ENCODE measurements around the gene LTK.

LTK gene

DNA sequence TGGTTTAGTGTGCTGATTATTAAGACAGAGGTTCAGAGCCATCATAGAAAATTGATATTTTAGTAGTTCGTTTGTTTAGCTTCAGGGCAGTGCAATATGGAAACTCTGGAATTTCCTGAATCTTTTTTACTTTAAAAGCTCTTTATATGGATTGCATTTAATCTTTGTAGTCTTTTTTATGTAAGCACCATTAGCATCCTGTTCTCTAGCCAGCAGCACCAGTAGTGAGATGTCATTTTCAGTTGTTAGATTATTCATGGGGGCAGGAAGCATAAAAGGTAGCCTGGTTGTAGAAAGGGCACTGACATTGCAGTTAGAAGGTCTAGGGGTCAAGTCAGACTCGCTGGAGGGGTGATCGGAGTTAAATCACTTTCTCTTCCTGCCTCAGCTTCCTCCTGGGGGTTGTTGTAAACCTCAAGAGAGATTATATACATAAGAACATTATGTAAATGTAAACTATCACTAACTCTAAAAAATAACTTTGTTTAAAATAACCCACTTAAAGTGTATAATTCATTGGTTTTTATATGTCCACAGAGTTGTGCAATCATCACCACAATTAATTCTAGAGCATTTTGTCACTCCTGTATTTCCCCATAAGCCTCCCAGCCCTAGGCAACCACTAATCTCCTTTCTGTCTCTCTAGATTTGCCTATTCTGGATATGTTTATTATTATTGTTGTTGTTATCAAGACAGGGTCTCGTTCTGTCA, 51.4 kb downstream of the LTK start:
- H3K27me3 ChIP-seq (ENCODE audit: insufficient read depth, low read length, poor library complexity): no peaks in the 10 kb centered on the region
- TF ChIP-seq, protein P1, sequence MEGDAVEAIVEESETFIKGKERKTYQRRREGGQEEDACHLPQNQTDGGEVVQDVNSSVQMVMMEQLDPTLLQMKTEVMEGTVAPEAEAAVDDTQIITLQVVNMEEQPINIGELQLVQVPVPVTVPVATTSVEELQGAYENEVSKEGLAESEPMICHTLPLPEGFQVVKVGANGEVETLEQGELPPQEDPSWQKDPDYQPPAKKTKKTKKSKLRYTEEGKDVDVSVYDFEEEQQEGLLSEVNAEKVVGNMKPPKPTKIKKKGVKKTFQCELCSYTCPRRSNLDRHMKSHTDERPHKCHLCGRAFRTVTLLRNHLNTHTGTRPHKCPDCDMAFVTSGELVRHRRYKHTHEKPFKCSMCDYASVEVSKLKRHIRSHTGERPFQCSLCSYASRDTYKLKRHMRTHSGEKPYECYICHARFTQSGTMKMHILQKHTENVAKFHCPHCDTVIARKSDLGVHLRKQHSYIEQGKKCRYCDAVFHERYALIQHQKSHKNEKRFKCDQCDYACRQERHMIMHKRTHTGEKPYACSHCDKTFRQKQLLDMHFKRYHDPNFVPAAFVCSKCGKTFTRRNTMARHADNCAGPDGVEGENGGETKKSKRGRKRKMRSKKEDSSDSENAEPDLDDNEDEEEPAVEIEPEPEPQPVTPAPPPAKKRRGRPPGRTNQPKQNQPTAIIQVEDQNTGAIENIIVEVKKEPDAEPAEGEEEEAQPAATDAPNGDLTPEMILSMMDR (IDR thresholded peaks at IDR 0.05; ENCODE audit: borderline replicate concordance, extremely low read depth, low read length, poor library complexity, severe bottlenecking): no peak
- no peak for TF ChIP-seq EZH2 (IDR thresholded peaks at IDR 0.05; ENCODE audit: borderline replicate concordance, low read depth, low read length, severe bottlenecking)
- H3K79me2 ChIP-seq (ENCODE audit: insufficient read depth, low read length): no peaks in the 10 kb centered on the region
- H3K27ac ChIP-seq (ENCODE audit: low read length): no peak overlapping the region
- H3K9ac ChIP-seq (ENCODE audit: low read depth, low read length): no peak overlapping the region
- DNase-seq (no peak), ATAC-seq (ENCODE audit: insufficient read depth, low read depth) (no peak)
- H3K4me2 ChIP-seq (ENCODE audit: insufficient read depth, low read length): no peak overlapping the region
- peaks cover 61% of the 10 kb centered on the region for H3K36me3 ChIP-seq (ENCODE audit: insufficient read depth, low read length)
- H3K4me3 ChIP-seq (ENCODE audit: low read depth in 1 of 2, low read length in 2 of 2): no peak overlapping the region
- H4K20me1 ChIP-seq (ENCODE audit: insufficient read depth, low read length): no peaks in the 10 kb centered on the region; the same call in 1 of the 2 replicates
- no peak overlapping the region for H2AFZ ChIP-seq (ENCODE audit: low read depth, low read length)
- H3K4me1 ChIP-seq (ENCODE audit: insufficient read depth, low read length): no peaks in the 10 kb centered on the region
- no peaks in the 10 kb centered on the region for H3K9me3 ChIP-seq (ENCODE audit: insufficient read depth, low read length, severe bottlenecking)
